ENCODE data around the gene ESX1.

GRCh38 chrX:104281564-104281963 is 26.8 kb upstream of the ESX1 start:
- TF ChIP-seq POLR2A (IDR thresholded peaks at IDR 0.05; ENCODE audit: extremely low read depth, insufficient read length) (no peak), CTCF (IDR thresholded peaks at IDR 0.05; ENCODE audit: low read depth, low read length) (no peak), MAX (IDR thresholded peaks at IDR 0.05; ENCODE audit: low read depth, low read length) (no peak), MYC (IDR thresholded peaks at IDR 0.05; ENCODE audit: low read depth, low read length) (no peak)
